Fibroblast of peridontal ligament (primary cell): ENCODE results near the gene MYH2.
"Not testable (repeated sequence)": the region's sequence is repeated elsewhere in the genome, so short reads cannot be mapped to it uniquely, and the experiment has no call there.

ENCODE experiments used
- DNase-seq: peaks from one replicate; pipeline ENCODE4 v3.0.0-alpha.2; 2010; ENCODE audit errors: extremely low read depth

The MYH2 gene

DNA sequence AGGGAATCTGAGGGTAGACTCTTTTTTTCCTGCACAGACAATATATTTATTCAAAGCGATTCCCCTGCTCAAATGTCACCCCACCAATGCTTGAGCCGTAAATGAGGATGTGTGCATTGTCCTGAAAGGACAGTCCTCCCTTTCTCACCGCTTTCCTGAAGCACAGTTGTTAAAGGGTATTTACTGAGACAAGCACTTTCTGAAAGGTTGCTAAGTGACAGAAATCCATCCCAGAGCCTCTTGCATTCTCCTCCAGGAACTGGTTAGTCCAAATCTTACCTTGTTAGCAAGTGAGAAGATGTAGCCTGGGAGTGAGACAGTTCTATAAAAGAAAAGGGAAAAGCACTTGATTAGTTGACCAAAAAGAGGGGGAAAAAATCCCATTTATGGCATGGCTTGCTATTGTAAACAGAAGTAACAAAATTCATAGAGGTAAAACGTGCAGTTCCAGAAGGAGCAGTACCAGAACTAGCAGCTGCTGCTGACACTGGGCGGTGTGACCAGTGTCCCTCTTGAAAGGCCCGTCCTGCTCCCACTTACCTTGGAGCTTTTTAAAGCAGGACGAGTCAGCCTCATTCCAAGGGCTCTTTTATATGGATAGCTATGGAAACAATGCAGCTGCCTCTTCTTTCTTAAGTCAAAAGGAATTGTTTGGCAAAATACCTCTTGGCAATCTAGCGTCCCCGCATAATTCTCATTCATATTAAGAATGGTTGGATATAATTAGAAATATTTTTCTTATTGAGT, at the start of gene MYH2:
Gene MYH2, minus strand, starts transcription at position 563 of the 747 bp plus-strand sequence. CDS start 1,738 bp downstream, outside the sequence.
- no peak for DNase-seq

DNA sequence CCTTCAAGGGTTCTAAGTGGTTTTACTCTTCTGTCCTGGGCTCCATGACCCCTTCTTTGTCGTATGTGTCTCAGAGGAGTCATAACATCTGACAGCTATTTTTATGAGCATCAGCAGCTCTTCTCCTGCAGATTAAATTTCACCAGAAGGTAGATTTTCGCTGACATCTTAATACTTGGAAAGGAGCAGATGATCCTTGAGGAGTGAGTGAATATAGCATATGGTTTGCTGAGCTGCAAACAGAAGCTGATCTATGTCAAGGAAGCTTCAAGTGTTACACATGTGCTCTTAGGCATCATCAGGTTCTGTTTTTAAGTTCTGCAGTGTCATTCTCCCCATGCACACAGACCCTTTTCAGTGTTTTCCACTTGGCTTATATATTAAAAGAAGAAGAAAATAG, 49.2 kb upstream of the MYH2 start:
- no peak for DNase-seq

DNA sequence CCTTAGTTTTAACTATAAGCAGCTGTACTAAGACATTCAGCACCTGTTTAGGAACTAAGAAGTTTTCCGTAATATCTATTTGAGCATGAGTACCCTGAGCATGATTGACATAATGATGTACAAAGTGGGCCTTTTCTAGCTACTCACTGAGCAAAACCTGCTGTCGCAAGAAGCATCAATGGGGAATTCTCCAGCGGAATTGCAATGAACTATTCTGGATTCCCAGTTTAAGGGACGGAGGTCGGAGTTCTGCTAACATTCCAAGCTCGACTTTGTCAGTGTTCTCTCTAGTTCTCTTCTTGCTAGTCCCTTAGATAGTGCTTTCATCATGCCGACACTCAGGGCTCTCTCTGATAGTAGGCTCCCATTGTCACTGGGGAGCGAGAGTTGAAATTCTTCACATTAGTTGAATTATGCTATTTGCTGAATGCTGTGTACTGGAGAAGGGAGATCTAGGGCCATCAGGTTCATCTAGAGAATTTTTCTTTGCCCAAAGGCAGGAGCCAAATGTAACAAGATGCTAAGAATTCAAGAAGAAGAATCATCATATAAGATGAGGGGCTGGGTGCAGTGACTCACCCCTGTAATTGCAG, 40.2 kb upstream of the MYH2 start:
- DNase-seq: no peak

DNA sequence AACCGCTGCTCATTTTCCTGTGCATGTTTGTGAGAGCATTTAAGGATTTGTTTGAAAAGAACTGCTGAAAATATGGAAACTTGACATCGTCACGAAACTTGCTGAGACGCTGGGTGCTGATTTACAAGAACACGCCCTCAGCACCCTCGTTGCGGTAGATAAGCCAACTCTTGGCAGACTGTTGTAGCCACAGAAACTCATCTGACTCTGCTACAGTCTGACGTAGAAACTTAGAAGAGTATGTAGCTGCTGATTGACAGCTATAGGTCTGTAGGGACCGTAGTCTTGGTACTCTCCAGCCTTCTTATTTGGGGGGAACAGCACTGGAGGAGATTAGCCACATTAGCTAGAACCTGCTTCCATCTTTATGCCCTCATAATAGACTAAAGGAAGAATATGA, 36.1 kb upstream of the MYH2 start:
- no peak for DNase-seq

DNA sequence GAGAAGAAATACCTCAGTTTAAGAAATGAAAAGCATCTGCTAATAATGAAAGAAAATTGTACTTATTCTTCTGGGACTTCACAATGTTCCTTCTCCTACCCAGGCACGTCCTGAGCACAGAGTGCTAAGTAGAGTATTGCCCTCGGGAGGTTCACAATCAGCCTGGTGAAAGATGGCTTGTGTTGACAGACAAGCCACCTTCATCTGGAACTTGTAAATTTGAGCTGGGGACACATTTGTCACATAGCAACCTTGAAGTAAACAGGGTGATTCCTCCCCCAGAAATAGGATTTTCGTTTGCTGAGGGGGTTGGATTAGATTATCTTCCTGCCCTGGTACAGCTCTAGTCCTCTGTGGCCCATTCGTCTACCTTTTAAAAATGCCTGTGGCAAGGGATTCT, 34.4 kb upstream of the MYH2 start:
- DNase-seq: no peak

DNA sequence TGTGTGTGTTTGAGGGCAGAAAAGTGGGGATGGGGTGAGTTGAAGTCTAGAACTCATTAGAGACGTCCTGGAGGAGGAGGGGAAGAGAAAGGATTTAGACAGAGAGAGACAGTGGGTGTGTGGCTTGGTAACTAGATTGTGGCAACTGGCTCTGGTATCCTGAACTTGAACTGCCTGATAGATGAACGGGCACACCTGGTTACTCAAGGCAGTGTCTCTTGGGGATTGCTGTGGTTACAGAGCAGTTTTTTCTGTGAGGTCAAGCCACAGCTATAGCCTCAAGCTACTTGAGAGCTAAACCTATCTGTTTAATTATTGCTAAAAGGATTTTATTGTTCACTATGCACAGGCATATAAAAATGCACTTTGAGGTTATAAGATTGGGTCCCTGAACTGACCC, 29.8 kb upstream of the MYH2 start:
- no peak for DNase-seq

DNA sequence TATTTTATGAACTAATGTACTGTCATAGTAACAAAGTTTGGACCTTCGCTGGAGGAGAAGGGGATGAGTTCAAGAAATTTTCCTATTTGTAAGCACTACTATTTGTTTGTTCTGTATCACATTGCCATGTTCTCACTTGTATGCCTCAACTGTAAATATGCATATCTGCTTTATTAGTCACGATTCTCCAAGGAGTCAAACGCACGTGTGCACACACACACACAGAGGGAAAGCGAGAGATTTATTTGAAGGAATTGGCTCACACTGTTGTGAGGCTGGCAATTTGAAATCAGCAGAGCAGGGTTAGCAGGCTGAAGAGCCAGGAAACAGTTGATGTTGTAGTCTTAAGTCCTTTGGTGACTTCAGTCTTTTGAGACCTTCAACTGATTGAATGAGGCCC, 24.9 kb upstream of the MYH2 start:
- DNase-seq: no peak

DNA sequence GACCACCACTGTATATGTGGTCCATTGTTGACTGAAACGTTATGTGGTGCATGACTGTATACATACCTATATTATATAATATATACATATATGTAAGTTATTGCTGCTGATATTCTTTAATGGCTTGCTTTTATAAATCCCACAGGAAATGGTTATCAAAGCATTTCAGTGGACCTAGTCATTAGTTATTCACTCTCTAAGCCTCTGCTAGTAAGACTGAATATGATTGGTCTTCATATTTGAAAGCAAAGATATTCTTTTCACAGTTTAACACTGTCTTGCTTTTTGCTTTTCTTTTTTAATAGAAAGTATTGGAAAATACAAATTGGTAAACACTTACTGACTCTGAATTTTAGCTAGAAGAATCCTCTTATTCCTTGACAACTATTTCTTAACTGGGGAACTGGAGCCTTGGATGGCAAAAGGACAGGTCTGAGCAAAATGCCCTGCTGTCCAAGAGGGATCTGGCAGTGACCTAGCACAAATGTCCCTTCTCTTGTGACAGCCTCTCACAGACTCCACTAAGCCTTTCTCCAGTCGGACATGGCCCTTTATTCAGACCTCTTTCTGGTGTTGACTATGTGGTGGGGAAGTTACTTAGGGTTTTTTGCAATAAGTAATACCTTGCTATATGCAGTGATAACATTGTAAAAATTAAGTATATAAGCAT, 14.7 kb upstream of the MYH2 start:
- DNase-seq: no peak

DNA sequence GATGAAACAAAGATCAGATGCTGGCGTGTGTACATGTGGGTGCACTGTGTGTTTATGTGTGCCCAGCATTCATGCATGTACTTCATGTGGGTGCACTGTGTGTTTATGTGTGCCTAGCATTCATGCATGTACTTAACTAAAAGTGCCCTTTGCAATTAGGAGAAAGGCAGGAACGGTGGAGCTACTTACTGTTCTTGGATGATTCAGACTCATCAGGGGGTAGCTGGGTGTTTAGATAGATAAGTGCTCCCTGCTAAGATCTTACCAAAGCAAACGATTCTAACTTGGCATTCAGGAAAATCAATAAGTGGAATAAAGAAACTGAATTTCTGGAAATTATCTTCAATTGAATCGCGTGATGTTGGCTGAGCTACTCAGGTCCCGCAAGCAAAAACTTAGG, 8.6 kb upstream of the MYH2 start:
- no peak for DNase-seq

DNA sequence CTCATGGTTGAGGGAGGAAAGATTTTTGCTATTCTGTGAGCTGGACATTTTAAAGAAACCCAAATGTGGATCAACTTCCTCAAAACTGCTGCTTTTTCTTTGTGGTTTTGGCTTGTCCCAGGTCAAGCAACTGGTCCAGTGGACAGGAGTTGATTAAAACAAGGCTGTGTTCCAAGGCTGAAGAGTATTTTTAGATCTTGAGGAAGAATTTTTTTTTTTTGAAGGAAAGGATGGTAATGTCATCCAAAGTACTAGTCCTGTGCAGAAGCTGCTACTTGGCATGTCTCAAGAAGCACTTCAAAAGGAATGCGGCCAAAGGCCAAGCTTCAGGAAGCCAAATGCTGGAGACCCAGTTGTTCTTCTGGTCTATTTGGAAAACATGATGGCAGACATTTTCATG, 8.0 kb upstream of the MYH2 start:
- no peak for DNase-seq

DNA sequence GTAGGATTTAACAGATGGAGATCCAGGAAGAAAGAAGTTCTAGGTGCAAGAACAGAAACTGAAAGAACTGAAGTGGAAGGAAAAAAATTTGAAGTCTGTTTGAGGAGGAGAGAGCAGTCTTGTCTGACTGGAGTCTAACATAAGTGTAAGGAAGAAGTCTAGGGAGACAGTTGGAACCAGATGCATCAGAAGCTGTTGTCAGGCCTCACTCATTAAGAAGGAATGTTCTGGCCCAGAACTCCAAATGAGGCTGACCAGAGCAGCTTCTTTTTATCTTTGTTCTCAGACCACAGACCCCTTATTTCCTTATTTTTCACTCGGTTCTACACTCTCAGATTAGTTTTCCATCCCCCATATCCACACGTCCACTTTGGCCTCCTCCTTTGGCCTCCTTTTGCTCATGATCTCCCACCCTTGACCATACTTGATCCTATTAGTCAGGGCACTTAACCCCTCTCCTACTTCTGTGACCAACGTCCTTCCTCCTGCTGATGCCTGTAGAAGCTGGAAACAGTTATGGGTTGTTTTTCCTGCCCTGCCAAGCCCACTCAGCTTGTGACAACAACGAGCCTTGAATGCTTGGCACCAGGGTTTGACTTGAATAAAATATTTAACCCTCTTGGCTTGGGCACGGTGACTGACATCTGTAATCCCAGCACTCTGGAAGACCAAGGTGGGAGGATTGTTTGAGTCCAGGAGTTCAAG, 7.0 kb upstream of the MYH2 start:
- no peak for DNase-seq

DNA sequence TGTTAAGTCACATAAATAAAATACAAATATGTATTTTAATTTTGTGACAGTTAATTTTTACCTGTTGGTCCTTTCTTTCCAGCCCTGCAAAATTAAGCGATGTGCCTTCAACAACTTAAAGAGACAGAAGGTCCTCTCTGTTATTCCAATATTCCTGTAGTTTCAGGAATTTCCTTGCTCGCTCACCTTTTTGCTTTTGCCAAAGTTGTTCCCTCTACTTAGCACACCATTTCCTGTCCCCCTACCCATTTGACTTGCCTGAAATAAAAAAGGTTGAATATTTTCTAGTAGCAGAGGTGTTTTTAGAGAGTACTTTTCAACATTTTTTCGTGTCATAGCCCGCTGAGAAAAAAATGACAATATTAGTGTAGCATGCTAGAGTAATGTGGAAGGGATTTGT, 556 bp upstream of the MYH2 start:
- no peak for DNase-seq

DNA sequence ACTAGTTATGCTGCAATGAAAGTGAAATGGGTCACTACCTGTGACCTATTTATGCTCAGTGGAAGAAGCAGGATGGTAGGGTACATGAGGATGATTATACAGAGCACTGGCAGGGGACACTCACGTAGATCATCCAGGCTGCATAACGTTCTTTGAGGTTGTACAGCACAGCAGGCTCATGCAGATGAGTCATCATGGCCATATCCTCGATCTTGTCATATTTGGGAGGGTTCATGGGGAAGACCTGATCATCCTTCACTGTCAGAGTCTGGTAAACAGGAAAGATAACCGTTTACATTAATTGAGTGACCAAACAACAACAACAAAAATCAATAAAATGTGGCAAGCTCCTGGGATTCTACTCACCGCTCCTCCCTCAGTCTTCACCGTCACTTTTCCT, 2.1 kb downstream of the MYH2 start:
- no peak for DNase-seq

DNA sequence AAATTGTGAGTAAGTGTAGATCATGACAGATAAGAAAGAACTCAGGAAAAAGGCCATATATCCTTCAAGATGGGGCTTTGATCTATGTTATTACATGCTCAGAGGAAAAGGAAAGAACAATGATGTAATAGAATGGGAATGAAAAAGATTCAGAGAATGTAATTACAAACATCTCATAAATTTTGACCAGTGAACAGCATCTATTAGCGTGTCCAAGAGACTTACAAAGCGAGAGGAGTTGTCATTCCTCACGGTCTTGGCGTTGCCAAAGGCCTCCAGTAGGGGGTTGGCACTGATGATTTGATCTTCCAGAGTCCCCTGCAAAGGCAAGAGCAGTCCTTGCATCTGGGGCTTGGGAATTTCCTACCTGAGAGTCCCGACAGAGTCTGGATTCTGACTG, 6.0 kb downstream of the MYH2 start:
- DNase-seq: not testable (repeated sequence)

DNA sequence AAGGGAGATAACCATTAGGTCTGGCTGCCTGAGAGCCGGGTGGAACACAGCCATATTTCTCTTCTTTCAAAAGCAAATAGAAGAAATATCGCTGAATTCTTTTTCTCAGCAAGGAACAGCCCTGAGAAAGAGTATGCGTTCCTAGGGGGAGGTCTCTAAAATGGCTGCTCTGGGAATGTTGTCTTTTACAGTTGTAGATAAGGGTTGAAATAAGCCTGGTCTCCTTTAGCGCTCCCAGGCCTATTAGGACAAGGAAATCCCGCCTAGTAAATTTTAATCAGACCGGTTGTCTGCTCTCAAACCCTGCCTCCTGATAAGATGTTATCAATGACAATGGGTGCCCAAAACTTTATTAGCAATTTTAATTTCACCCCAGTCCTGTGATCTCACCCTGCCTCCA, 8.3 kb downstream of the MYH2 start:
- DNase-seq: not testable (repeated sequence)

DNA sequence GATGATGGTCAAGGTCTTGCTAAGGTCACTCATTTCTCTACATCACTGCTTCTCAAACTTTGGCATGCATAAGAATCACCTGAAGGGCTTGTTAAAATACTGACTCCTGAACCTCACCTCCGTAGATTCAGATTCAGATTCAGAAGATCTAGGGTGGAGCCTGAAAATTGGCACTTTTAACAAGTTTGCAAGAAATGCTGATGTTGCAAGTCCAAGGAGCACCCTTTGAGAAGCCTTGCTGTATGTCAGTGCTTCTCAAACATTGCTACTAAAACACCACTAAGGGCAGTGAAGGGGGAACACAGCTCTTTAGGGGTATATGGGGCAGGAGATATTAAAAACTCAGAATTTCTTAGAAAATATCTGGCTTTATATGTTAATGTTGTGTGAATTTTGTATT, 17.4 kb downstream of the MYH2 start:
- no peak for DNase-seq

DNA sequence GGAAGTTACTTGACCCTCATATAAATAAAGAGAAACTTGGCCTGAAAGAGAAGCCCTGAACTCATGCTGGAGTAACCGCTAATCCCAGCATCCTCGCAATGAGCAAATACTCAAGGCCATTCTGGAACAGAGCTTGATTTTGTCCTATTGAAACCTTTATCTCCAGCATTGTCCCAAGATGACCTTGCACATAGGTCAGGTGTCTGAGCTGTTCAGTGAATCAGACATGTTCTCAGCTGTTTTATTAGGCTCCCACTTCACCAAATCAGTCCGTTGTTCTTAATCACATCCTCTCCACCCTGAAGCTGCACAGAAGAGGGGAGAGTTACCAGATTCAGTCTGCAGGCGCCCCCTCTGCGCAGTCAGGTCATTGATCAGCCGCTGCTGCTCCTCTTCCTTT, 22.0 kb downstream of the MYH2 start:
- no peak for DNase-seq

DNA sequence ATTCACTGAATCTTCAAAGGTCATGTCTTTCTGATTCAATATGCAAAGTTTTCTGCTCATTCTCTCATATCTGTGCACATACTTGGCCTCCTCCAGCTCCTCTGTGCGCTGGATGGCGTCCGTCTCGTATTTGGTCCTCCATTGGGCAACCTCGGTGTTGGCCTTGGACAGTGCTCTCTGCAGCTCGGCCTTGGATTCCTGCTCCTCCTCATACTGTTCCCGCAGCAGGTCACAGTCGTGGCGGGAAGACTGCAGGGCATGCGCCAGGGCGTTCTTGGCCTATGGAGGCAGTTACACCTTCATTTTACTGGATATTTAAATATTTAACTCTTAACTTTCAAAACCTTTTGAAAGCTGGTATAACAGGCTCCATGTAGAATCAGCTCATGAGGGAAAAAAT, 22.9 kb downstream of the MYH2 start:
- DNase-seq: no peak

DNA sequence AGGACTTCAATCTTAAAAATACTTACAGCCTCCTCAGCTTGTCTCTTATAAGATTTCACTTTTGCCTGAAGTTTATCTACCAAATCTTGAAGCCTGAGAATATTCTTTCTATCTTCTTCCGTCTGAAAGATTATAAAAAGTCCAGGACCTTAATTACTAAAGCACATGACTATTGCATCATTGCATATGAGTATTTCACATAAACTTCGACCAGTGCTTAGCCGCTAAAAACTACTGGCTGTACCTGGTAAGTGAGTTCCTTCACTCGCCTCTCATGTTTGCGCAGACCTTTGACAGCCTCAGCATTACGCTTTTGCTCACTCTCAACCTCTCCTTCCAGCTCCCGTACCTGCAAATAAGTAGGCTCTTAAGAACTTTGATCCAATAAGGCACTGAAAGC, 26.4 kb downstream of the MYH2 start:
- no peak for DNase-seq

DNA sequence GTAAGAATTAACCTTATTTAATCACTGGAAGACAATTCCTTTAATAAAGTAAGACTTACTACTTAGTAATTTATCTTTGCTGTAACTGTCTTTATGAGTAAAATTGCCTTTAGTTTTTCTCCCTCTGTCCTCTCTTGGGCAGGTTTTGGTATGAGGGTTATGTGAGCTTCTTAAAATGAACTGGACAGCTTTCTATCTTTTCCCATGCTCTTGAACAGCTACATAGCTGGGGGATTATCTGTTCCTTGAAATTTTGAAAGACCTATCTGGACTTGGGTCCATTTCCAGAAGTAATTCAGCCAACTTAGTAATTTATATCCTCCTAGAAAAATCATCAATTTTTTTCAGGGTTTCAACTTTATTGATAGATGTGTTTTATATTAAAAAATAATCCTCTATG, 27.5 kb downstream of the MYH2 start:
- DNase-seq: no peak

DNA sequence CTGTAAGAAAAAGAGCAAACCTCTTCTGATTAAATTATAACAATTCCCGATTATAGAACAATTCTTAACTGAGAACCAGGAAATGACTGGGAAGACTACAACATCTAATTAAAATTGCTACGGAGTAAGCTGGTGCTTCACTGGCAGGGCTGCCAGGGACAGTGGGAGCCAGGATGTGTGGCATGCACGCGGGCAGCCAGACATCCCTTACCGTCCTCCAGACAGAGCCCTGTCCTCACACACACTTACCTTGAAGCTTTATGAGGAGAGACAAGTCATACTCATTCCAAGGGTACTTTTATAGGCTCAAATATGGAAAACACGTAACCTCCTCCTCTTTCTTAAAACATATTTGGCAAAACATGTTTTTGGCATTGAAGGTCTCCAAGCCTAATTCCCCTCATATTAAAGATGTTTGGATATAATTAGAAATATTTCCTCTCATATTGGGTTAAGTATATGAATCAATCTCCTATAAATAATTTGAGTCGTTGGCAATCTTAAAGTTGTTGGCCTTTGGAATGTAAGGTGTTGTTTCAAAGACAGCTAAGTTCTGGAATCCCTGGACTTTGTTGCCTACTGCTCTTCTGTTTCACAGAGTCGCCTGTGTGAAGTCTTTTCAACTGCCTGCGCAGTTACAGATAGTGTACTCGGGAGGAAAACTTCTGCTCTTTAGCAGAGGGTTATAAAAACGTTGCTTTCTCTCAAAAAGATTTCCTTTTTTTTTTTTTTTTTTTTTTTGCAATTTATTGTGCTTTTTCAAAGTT, 31.0 kb downstream of the MYH2 start, which contains the start of gene MYH1:
Gene MYH1, minus strand, starts transcription at position 272 of the 767 bp plus-strand sequence. CDS start 1,900 bp downstream, outside the sequence.
- DNase-seq: no peak

DNA sequence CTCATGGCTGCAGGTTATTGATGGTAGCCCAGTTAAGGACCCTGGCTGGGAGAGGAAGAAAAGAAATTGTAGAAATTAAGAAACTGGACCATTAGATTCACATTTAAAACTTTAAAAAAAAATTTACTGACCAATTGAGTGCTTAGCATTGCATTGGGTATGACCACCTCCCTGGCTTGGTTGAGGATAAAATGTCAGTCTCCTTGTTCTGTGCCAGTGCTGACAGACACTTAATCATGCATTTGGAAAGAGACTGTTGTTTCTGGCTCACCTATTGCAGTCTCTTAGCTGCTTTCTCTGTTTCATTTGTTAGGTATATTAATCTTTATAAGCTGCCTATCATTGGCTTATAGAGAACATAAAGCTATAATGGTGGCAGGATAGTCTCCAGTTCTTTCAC, 32.8 kb downstream of the MYH2 start:
- no peak for DNase-seq
